Measurements from ENCODE around the gene MANBA.

The MANBA gene

DNA sequence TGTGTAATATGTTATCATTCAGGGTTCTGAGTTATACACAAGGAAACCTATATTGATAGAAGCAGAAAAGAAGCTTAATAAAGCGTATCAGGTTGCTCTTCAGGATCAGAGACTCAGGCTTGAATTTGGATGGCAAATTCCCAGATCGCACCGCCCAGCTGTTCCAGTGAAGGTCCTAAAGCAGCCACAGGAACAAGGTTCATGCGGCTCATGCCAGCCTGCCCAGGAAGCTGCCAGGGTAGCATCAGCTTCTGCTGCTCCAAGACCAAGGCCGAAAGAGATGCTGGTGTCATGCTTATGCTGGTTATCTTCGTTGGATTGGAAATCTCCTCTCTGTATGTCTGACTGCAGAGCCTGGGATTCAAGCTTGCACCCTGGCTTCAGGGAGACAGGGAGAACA, 127.7 kb downstream of the MANBA start:
- H3K4me3 ChIP-seq (ENCODE audit: low read depth, low read length) = no peak overlapping the region
- in situ Hi-C loops (cut with HindIII; ENCODE audit: low sequenced_read_pairs) = no loop called here
- DNase-seq (ENCODE audit: low read depth) = no peak
- TF ChIP-seq, protein P1, sequence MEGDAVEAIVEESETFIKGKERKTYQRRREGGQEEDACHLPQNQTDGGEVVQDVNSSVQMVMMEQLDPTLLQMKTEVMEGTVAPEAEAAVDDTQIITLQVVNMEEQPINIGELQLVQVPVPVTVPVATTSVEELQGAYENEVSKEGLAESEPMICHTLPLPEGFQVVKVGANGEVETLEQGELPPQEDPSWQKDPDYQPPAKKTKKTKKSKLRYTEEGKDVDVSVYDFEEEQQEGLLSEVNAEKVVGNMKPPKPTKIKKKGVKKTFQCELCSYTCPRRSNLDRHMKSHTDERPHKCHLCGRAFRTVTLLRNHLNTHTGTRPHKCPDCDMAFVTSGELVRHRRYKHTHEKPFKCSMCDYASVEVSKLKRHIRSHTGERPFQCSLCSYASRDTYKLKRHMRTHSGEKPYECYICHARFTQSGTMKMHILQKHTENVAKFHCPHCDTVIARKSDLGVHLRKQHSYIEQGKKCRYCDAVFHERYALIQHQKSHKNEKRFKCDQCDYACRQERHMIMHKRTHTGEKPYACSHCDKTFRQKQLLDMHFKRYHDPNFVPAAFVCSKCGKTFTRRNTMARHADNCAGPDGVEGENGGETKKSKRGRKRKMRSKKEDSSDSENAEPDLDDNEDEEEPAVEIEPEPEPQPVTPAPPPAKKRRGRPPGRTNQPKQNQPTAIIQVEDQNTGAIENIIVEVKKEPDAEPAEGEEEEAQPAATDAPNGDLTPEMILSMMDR (IDR thresholded peaks at IDR 0.05; ENCODE audit: low read depth, low read length, missing control alignments) = no peak

DNA sequence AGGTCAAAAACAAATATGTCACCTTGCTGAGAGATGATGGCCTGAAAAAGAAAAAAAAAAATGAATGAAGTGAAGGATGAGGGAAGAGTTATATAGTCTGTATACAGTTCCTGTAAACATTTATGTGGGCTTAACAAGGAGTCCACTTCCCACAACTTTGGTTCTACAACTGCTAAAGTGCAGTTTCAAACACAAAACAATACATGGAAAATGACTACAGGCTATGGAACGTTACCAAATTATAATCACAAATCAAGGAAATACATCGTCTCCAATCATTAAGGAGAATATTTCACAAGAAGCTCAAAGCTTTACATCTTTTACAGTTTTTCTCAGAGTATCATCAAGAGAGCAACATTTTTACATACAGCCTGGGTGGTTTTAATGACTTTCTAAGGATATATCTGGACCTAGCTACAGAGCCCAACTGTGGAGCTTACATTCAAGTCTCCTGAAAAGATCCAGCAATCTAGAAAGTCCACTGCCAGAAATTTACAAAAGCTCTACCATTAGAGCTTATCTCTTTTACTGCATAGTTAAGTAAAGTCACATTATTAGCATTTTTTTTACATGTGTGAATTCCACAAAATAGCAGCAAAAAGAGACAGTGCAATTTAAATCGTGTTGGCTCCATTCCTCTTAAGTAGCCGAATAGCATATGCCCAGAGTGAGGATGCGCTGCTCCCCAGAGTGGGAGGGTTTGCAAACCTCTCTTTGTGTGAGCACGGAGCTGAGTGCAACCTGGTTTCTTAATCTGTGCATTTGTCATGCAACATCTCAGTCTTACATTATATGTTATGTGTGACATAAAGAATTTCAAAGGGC, 128.3 kb downstream of the MANBA start:
- TF ChIP-seq, protein P1 (IDR thresholded peaks at IDR 0.05; ENCODE audit: low read depth, low read length, missing control alignments) = no peak
- no peak for DNase-seq (ENCODE audit: low read depth)
- in situ Hi-C loops (cut with HindIII; ENCODE audit: low sequenced_read_pairs) = no loop called here
- H3K4me3 ChIP-seq (ENCODE audit: low read depth, low read length) = no peak overlapping the region

DNA sequence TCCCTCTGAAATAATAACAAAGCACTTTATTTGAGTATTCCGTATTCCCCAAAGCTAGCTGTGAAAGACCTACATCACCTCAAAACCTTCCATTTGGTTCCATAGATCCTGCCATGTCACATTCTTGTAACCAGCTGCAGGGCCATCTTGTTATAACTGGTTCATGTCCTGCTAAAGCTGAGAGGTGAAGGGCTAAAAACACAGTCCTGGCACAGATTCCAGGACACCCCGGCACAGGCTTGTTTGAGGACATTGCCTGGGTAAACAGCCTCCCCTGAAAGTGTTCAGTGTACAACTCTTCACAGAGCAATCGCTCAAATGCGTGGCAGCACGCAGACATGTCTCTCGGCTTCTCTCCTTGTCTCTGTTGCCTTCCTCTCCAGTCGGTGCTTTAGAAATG, 129.2 kb downstream of the MANBA start:
- DNase-seq (ENCODE audit: low read depth) = no peak

DNA sequence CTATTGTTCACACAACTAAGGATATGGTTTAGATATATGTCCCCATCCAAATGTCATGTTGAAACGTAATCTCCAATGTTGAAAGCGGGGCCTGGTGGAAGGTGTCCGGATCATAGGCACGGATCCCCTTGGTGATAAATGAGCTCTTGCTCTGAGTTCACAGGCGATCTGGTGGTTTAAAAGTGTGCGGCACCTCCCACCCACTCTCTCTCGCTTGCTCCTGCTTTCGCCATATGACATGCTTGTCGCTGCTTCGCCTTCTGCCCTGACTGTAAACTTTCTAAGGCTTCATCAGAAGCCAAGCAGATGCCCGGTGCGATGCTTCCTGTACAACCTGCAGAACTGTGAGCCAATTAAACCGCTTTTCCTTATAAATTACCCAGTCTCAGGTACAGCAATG, 131.1 kb downstream of the MANBA start:
- TF ChIP-seq, protein P1 (IDR thresholded peaks at IDR 0.05; ENCODE audit: low read depth, low read length, missing control alignments) = no peak
- in situ Hi-C loops (cut with HindIII; ENCODE audit: low sequenced_read_pairs) = no loop called here
- no peak overlapping the region for H3K4me3 ChIP-seq (ENCODE audit: low read depth, low read length)
- DNase-seq (ENCODE audit: low read depth) = no peak

More for the DNA sequence above, 129.2 kb downstream of the MANBA start:
- no peak overlapping the region for H3K4me3 ChIP-seq (ENCODE audit: low read depth, low read length)
- in situ Hi-C loops (cut with HindIII; ENCODE audit: low sequenced_read_pairs) = no loop called here
- TF ChIP-seq, protein P1 (IDR thresholded peaks at IDR 0.05; ENCODE audit: low read depth, low read length, missing control alignments) = no peak

DNA sequence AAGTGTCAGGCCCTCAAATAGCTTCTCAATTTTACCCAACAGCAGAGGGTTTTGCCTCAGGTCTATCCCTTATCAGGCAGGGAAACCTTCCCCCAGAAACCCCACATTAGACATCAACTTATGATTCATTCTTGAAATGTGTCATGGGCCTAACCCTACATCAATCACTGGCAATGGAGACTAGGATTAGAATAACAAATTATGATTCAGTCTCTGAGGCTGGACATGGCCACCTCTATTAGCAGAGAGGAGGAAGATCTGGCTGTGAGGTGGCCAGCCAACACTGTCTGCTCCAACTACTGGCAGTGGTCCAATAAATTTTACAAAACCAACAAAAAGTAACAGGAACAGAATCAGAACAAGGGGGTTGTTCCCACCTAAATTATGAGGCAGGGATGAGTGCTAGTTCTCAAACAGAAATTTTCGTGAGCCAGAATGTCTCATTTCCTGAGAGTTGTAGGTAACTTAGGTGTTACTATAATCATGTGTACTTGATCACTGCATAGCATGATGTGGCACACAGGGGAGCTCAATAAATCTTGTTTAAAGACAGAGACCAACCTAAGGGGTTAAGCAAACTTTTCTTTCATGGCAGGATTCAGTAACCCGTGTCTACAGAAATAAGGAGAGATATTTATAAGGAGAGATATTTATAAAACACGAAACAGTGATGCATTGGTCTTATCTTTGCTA, 132.8 kb downstream of the MANBA start:
- in situ Hi-C loops (cut with HindIII; ENCODE audit: low sequenced_read_pairs) = no loop called here
- H3K4me3 ChIP-seq (ENCODE audit: low read depth, low read length) = no peak overlapping the region
- TF ChIP-seq, protein P1 (IDR thresholded peaks at IDR 0.05; ENCODE audit: low read depth, low read length, missing control alignments) = no peak
- peak; percentile 27 for DNase-seq (ENCODE audit: low read depth)

DNA sequence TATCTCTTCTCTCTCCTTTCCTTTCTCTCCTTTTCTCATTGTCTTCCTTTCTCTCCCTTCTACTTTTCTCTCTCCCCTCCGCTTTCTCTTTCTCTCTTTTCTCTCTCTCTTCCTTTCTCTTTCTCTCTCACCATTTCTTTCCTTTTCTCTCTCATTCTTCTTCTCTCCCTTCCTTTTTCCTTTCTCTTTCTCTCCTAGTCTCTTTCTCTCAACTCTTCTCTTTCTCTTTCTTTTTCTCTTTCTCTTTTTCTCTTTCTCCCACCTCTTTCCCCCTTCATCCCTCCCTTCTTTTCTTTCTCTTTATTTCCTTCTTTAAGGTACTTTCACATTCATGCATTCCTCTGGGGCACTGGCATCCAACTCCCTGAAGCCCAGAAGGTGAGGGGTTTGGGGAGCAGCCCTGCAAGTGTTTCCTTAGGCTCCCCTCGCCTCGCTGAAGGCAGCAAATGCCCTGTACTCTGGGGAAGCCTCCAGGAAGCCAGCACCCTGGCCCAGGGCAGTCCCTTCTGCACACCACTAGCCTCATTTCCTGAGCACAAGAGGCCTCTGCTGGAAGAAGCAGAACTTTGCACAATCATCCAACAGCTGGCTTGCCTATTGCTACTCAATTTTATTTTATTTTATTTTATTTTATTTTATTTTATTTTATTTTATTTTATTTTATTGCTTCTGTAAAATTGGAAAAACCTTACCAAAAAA, 135.4 kb downstream of the MANBA start:
- in situ Hi-C loops (cut with HindIII; ENCODE audit: low sequenced_read_pairs) = no loop called here
- TF ChIP-seq, protein P1 (IDR thresholded peaks at IDR 0.05; ENCODE audit: low read depth, low read length, missing control alignments) = peak; percentile 10
- DNase-seq (ENCODE audit: low read depth) = no peak
- no peak overlapping the region for H3K4me3 ChIP-seq (ENCODE audit: low read depth, low read length)
